GM19240 (cell line): ENCODE results near the gene FIBCD1.

Source experiments
- DNase-seq: peaks from one replicate; pipeline ENCODE4 v3.0.0; 2011; ENCODE audit warnings: low spot score; ENCODE audit not compliant: insufficient read length

Gene FIBCD1

GRCh38 chr9:130923611-130924447 lies 15.2 kb downstream of the FIBCD1 start:
- no peak for DNase-seq

- no peak for DNase-seq
Measured at GRCh38 chr9:130922893-130923610, 16.0 kb downstream of the FIBCD1 start.

- no peak for DNase-seq
Measured at GRCh38 chr9:130921989-130922892, 16.8 kb downstream of the FIBCD1 start.

- no peak for DNase-seq
Measured at GRCh38 chr9:130921300-130921988, 17.6 kb downstream of the FIBCD1 start.

- no peak for DNase-seq
Measured at GRCh38 chr9:130920762-130921299, 18.2 kb downstream of the FIBCD1 start.

- DNase-seq, result no peak
Measured at GRCh38 chr9:130920233-130920632, 18.8 kb downstream of the FIBCD1 start.

GRCh38 chr9:130919559-130920145 lies 19.4 kb downstream of the FIBCD1 start:
- DNase-seq, result no peak

- no peak for DNase-seq
Measured at GRCh38 chr9:130918826-130919558, 20.1 kb downstream of the FIBCD1 start.

GRCh38 chr9:130918101-130918825 lies 20.8 kb downstream of the FIBCD1 start:
- DNase-seq, result no peak

GRCh38 chr9:130917168-130917960 lies 21.7 kb downstream of the FIBCD1 start:
- no peak for DNase-seq

GRCh38 chr9:130915096-130915447 lies 24.0 kb downstream of the FIBCD1 start:
- no peak for DNase-seq

- DNase-seq, result no peak
Measured at GRCh38 chr9:130914417-130915095, 24.5 kb downstream of the FIBCD1 start.

GRCh38 chr9:130913599-130914416 lies 25.2 kb downstream of the FIBCD1 start:
- no peak for DNase-seq

- no peak for DNase-seq
Measured at GRCh38 chr9:130912932-130913598, 26.0 kb downstream of the FIBCD1 start.

GRCh38 chr9:130911254-130912049 lies 27.6 kb downstream of the FIBCD1 start:
- DNase-seq, result no peak
